Thymus (tissue), 11 donors: Measurements from ENCODE around the gene BICDL1. TPM values are rescaled to one million over a fixed set of nuclear protein-coding genes. Genes with fewer than 3 reads are reported as not detected.

Source experiments
- DNase-seq, 9 donors: peaks; one replicate each; pipeline ENCODE4 v3.0.0-alpha.2; 2013; ENCODE audit warnings: low spot score in 9 of 9, low read depth in 6 of 9, missing footprints in 1 of 9
- H3K27ac ChIP-seq, 2 donors: one replicate each; pipeline ENCODE4 v1.5.1; 2013; ENCODE audit warnings: control low read depth in 1 of 2, low read depth in 1 of 2, low read length in 1 of 2, mild to moderate bottlenecking in 1 of 2, moderate library complexity in 1 of 2
- H3K27me3 ChIP-seq, 2 donors: one replicate each; pipeline ENCODE4 v1.5.1; 2013; ENCODE audit warnings: low read length in 1 of 2; ENCODE audit not compliant: control insufficient read depth in 2 of 2, insufficient read depth in 1 of 2
- H3K36me3 ChIP-seq, 2 donors: one replicate each; pipeline ENCODE4 v1.5.1; 2013; ENCODE audit warnings: low read length in 1 of 2, mild to moderate bottlenecking in 1 of 2, moderate library complexity in 1 of 2; ENCODE audit not compliant: control insufficient read depth in 2 of 2, insufficient read depth in 2 of 2
- H3K4me1 ChIP-seq, 2 donors: one replicate each; pipeline ENCODE4 v1.5.1; 2013; ENCODE audit warnings: low read length in 2 of 2; ENCODE audit not compliant: control insufficient read depth in 2 of 2, insufficient read depth in 2 of 2
- H3K4me3 ChIP-seq, 2 donors: one replicate each; pipeline ENCODE4 v1.5.1; 2013; ENCODE audit warnings: low read length in 2 of 2, control low read depth in 1 of 2, mild to moderate bottlenecking in 1 of 2
- H3K9me3 ChIP-seq, 2 donors: one replicate each; pipeline ENCODE4 v1.5.1; 2013; ENCODE audit warnings: low read length in 1 of 2, mild to moderate bottlenecking in 1 of 2; ENCODE audit not compliant: control insufficient read depth in 2 of 2, insufficient read depth in 1 of 2
- WGBS: extraction: QIAGEN DNeasy Blood & Tissue Kit; methylation state at CpG from one replicate; pipeline ENCODE4 v1.1.7; 2013; 5-methylcytosine and 5-hydroxymethylcytosine counted together
- polyA plus RNA-seq: library from polyadenylated mRNA; stranded (reverse); fragments of 200-250 nt; gene quantifications from one replicate; pipeline ENCODE4 v1.2.3, GENCODE V29; 2013
- total RNA-seq: library from RNA; stranded (reverse); fragments of 120-200 nt; gene quantifications from one replicate; pipeline ENCODE4 v1.2.4, GENCODE V29; 2013
- donor health status: healthy.

Gene BICDL1
- total and polyA plus RNA-seq, 2 donors = 18.7 to 67.6 TPM

DNA sequence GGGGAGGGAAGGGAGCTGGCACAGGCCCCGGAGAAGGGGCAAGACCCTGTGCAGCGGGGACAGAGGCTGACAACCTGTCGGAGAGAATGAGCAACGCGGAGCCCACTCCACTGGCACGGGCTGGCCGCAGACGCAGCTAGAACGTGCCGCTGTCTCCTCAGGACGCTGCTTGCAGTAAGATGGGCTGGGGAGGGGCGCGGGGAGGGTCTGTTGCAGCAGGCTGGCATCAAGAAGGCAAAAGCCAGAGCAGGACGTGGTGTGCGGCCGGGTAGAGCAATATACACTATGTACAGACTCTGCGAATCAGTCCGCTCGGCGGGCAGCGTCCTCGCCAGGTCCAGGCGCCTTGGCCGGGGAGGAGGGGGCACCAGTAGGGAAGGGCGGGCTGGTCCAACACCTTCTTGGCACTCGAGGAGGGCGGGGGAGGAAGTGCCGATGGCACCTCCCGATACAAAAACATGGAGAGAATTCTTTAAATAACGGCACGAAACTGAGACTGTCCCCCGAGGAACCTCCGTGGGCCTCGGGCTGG lies 107.7 kb downstream of the BICDL1 start:
- WGBS = 98% methylated on average over 34 of the region's 34 CpGs
- H3K27me3 ChIP-seq = no peaks in the 10 kb centered on the region
- H3K4me1 ChIP-seq = peaks cover 0 to 15% of the 10 kb centered on the region in 2 donors
- no peak overlapping the region for H3K4me3 ChIP-seq
- DNase-seq = no peak
- no peaks in the 10 kb centered on the region for H3K9me3 ChIP-seq
- peaks cover 75 to 94% of the 10 kb centered on the region in 2 donors for H3K36me3 ChIP-seq
- no peak overlapping the region for H3K27ac ChIP-seq

DNA sequence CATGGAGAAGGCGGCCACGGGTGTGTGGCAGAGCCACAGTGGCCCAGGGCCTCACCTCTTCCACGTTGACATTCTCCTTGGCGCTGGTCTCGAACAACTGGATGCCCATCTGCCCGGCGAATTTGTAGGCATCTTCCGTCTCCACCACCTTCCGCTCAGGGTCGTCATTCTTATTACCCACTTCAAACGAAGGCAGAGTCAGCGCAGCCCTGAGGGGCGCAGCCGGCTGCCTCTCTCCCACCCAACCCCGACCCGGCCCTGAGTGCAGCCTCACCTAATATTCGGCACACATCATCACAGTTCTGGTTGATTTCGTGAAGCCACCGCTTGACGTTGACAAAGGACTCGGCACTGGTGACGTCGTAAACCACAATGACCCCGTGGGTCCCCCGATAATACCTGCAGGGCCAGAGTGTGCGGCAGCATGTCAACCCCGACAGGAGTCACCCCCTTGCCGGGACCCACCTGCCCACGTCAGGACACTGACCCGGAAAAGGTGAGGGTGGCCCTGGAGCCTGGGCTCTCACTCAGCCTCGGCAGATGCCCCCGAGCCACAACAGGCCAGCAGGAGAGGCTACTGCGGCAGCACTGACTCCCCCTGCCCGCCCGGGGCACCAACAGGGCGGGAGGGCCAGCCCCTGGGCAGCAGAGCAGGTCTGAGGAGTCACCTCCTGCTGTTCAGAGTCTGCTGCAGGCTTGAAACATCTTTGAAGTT lies 109.9 kb downstream of the BICDL1 start:
- Histone ChIP-seq H3K36me3 (peaks cover 84 to 94% of the 10 kb centered on the region in 2 donors), H3K27me3 (no peaks in the 10 kb centered on the region), H3K27ac (no peak overlapping the region), H3K9me3 (no peaks in the 10 kb centered on the region), H3K4me3 (no peak overlapping the region), H3K4me1 (peaks cover 0 to 8% of the 10 kb centered on the region in 2 donors)
- DNase-seq = no peak
- 99% methylated on average over 36 of the region's 36 CpGs for WGBS

DNA sequence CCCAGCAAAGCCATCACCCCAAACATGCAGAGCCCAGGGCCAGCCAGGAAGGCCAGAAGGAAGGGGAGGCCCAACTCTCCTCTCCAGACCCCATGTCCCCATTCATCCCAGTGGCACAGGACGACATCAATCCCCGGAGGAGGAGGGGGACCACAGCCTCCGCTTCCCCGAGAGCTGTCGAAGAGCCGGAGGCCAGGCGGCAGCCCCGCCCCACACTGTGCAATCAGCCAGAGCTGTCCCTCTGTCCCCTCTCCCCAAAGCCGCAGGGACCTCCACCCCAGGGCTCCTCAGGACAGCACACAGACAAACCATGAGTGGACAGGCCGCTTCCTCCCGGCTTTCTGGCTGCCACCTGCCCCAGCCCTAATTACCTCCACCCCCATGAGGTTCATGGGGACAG lies 110.7 kb downstream of the BICDL1 start:
- Histone ChIP-seq H3K27me3 (no peaks in the 10 kb centered on the region), H3K4me3 (no peak overlapping the region), H3K9me3 (no peaks in the 10 kb centered on the region), H3K36me3 (peaks cover 87 to 92% of the 10 kb centered on the region in 2 donors), H3K27ac (no peak overlapping the region), H3K4me1 (peaks cover 0 to 5% of the 10 kb centered on the region in 2 donors)
- 98% methylated on average over 11 of the region's 11 CpGs for WGBS
- no peak for DNase-seq

DNA sequence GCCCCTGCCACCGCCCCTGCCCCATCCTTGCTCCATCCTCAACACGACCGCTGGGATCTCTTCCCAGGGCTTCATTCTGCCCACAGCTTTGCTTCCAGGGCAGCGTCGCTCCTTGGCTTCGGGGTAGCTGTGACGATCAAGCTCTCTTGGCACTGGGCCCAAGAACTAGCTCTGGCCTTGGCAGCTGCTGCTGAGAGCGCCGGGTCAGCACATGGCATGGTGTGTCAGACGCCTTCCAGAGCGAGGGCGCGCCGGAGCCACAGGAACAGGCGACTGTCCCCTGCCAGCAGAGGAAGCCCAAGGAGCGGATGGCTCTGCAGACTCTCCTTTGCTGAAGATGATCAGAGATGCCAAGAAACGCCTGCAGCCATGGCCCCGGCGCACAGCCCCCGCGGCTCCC lies 111.6 kb downstream of the BICDL1 start:
- Histone ChIP-seq H3K4me1 (peaks cover 0 to 5% of the 10 kb centered on the region in 2 donors), H3K27ac (no peak overlapping the region), H3K27me3 (no peaks in the 10 kb centered on the region), H3K9me3 (no peaks in the 10 kb centered on the region), H3K4me3 (no peak overlapping the region), H3K36me3 (peaks cover 85 to 90% of the 10 kb centered on the region in 2 donors)
- WGBS = 89% methylated on average over 21 of the region's 21 CpGs
- DNase-seq = no peak

DNA sequence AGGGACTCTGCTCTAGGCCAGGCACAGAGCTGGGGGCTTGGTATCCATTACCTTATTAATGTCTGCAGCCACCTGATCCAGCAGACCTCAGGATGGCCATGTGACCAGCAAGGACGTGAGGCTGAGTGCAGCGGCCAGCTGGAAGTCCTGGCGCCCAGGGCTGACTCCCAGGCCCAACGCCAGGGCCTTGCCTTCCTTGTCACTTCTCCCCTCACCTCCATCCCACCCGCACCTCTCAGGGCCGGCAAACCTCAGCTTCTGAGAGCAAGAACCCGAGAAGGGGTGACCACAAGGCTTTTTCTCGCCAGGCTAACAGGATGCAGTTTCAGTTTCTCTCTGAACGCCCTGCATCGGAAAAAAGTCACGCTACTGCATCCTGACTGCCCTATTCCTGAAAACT lies 112.1 kb downstream of the BICDL1 start:
- Histone ChIP-seq H3K27ac (peak overlapping the region in 1 of 2 donors; percentile 10), H3K36me3 (peaks cover 79 to 87% of the 10 kb centered on the region in 2 donors), H3K27me3 (no peaks in the 10 kb centered on the region), H3K9me3 (no peaks in the 10 kb centered on the region), H3K4me1 (peaks cover 0 to 5% of the 10 kb centered on the region in 2 donors), H3K4me3 (no peak overlapping the region)
- no peak for DNase-seq
- 69% methylated on average over 11 of the region's 11 CpGs for whole genome bisulfite sequencing

DNA sequence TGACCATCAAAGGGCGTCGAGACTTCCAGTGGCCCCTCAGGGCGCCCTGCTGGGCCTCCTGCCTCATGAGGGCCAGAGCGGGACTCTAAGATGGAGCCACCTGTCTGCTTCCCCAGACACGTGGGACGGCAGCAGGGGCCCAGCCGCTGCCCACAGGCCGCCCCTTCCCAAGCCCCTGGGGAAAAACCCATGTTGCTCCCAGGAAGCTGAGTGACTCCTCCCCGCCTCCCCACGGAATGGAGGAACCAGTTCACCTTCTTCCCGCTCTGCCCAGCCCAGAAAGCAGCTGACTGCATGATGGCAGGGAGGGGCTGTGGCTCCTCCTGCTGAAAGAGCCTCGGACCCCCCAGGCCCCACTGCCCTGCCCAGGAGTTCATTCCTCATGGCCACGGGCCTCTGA lies 112.6 kb downstream of the BICDL1 start:
- H3K4me1 ChIP-seq = peaks cover 0 to 5% of the 10 kb centered on the region in 2 donors
- no peak overlapping the region for H3K4me3 ChIP-seq
- no peaks in the 10 kb centered on the region for H3K9me3 ChIP-seq
- peak overlapping the region; percentile 10 to 12 for H3K27ac ChIP-seq
- H3K27me3 ChIP-seq = no peaks in the 10 kb centered on the region
- WGBS = 90% methylated on average over 13 of the region's 13 CpGs
- no peak for DNase-seq
- peaks cover 75 to 83% of the 10 kb centered on the region in 2 donors for H3K36me3 ChIP-seq

DNA sequence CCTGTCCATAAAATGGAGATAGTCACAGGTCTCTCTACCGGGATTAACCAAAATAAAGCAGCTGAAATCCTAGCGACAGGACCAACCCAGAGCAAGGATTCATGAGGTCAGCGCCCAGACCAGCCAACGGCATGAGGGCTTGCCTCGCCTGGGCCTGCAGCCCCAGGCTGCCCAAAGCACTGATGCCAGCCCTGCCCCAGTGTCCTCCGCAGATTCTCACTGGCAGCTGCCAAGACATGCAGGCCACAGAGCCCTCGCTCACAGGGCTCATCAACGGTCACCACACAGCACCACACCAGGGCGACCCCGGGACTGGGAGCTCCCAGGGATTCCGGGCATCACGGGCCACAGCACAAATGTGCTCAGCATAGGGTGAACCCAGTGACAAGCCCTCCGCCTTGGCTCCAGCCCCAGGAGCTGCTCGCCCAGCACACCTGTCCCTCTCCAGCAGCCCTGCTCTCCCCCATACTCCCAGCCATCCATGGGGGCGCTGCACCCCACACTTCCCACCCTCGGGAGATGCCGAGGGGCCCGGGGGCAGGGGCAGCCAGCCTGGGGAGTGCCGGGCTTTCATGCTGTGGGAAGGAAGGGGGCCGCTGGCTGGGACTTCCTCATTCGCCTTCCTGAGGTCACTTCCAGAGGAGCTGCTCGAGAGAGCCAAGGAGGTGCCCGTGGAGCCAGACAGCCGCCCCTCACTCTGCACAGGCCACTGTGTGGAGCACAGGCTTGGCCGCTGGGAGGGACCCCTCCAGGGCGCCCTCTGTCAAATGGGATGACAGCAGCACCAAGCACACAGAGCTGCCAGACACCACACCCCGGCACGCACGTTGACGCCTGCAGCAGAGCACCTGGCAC lies 113.4 kb downstream of the BICDL1 start:
- H3K27me3 ChIP-seq = no peaks in the 10 kb centered on the region
- peaks cover 0 to 5% of the 10 kb centered on the region in 2 donors for H3K4me1 ChIP-seq
- H3K27ac ChIP-seq = peak overlapping the region in 1 of 2 donors; percentile 12
- H3K36me3 ChIP-seq = peaks cover 73 to 81% of the 10 kb centered on the region in 2 donors
- 90% methylated on average over 30 of the region's 30 CpGs for WGBS
- DNase-seq = no peak
- H3K4me3 ChIP-seq = no peak overlapping the region
- H3K9me3 ChIP-seq = no peaks in the 10 kb centered on the region

DNA sequence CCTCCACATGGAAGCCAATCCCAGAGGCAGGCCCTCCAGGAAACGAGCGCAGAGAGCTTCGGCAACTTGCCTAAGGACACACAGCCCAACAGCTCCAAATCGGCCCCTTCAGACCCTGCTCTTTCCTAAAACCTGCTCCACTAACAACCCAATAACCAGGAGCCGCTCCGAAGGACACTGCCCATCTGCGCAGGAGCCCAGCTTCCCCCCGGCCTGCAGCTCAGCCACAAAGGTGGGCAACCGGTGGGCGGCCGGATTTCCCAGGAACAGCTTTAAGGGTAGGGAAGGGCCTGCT lies 114.0 kb downstream of the BICDL1 start:
- H3K4me3 ChIP-seq = no peak overlapping the region
- no peak for DNase-seq
- H3K36me3 ChIP-seq = peaks cover 74 to 78% of the 10 kb centered on the region in 2 donors
- H3K27me3 ChIP-seq = no peaks in the 10 kb centered on the region
- no peak overlapping the region for H3K27ac ChIP-seq
- no peaks in the 10 kb centered on the region for H3K9me3 ChIP-seq
- peaks cover 0 to 5% of the 10 kb centered on the region in 2 donors for H3K4me1 ChIP-seq
- WGBS = 92% methylated on average over 11 of the region's 11 CpGs

DNA sequence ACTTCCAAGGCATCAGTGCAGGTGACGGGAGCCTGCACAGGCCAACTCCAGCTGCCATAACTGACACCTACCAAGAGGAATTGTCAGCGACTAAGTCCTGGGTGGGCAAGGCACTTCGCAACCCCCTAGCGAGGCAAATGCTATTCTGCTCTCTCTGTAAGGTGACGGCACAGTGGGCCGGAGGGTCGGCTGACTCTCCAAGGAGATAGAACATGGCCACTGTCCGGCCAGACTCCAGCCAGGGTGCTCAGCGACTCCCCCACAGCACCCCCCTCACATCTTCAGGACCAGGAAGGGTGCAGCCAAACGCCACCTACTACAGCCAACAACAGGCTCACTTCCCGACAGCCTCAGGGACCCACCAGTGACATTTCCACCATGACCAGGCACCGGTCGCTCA lies 114.3 kb downstream of the BICDL1 start:
- peaks cover 0 to 5% of the 10 kb centered on the region in 2 donors for H3K4me1 ChIP-seq
- no peak for DNase-seq
- WGBS = 96% methylated on average over 13 of the region's 13 CpGs
- no peak overlapping the region for H3K4me3 ChIP-seq
- H3K36me3 ChIP-seq = peaks cover 74 to 76% of the 10 kb centered on the region in 2 donors
- H3K27ac ChIP-seq = no peak overlapping the region
- no peaks in the 10 kb centered on the region for H3K27me3 ChIP-seq
- H3K9me3 ChIP-seq = no peaks in the 10 kb centered on the region
